ENCODE results near the gene TSPO.
"Not testable (repeated sequence)": the region's sequence is repeated elsewhere in the genome, so short reads cannot be mapped to it uniquely, and the experiment has no call there.

Gene TSPO

DNA sequence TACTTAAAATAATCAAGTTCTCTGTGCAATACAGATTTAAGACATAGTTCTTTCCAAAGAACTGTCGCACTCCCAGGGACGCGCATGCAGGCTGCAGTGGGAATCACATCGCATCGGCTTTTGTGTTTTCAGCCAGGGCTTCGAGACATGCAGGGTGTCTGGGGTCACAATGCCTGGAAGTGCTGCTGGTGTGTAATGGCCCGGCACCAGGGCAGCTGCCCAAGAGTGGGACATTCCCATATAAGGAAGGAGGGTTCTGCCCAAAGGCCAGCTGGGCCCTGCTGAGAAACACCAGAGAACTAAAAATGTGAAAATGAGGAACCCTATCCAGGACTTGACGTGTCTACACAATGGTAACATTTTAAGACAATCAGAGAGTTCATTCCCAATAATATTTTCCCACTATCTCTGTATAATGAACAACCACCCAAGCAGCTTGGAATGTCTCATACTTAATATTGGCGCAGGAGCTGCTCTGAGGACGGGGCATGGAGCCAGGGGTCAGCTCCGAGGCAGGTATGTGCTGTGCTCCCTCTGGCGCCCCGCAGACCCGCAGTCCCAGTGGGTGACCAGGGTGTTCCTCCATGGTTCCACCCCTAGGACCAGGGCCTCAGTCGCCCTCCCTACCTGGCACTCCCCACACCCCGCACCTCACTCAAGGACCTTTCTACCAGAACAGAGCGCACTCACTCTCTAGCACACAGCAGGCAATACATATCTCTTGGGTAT, 19.4 kb upstream of the TSPO start:
- no peak for DNase-seq

DNA sequence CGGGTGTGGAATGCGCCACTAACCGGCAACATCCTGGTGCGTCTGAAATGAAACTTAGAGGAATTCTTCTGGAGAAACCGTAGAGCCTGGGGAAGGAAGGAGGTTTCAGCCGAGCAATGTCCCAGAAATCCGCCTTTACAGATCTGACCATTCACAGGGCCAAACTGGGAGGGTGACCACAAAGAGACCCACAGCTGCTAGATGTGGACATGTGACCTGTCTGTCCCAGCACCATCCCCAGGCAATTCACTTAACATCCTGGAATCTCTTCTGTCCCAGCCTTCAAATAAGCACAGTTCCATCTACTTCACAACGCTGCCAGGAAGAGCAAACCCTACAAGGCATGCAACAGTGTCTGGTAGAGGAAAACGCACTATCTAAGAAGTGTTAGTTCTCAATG, 18.0 kb upstream of the TSPO start:
- DNase-seq, result no peak

DNA sequence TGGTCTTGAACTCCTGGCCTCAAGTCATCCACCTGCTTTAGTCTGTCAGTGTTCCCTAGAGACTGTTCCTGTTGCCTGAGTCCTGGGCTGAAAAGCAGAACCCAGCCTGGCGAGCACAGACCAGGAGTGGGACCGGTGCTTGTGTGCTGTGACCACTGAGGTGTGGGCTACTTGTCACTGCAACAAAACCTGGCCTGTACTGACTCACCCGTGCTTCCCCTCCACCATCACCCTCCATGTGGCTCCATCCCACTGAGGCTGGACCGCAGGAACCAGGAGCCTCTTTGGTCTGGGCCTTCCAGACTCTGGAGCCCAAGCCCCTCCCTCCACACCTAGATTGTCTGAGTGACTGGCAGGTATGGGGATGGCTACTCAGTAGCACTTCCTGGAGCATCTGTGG, 16.8 kb upstream of the TSPO start:
- no peak for DNase-seq

DNA sequence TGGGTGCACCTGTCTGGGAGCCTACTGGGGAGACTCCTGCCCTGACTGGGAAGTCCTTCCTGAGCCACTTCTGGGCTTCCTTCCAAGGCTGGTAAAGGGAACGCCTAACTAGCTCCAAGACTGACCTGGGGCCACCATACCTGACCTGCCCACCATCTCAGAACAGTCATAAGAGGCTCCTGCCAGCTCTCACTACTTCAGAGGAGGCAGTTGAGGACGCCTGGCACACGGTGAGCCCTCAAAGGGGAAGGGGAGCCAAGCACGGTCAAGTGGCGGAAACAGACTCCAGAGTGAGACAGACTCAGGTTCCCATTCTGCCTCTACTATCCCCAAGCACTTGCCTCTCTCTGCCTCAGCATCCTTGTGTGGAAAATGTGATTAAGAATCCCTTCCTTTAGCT, 15.8 kb upstream of the TSPO start:
- DNase-seq, result no peak

DNA sequence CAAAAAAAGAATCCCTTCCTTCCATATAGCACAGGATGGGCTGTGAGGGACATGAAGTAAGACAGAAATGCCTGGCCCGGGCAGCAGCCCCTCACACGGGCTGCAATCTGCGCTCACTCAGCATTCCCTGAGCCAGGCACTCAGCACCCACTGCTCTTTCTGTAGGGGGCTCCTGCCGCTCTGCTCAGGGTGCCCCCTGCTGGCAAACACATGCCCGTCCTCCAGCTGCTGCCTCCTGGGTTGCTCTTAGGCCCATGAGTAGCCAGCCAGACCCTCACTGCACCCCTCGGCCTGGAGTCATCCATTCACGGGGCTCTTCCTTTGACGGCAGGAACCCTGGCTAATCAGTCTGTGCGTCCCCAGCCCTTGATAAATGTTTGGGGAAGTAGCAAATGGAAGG, 15.1 kb upstream of the TSPO start:
- DNase-seq, result peak; percentile 48

DNA sequence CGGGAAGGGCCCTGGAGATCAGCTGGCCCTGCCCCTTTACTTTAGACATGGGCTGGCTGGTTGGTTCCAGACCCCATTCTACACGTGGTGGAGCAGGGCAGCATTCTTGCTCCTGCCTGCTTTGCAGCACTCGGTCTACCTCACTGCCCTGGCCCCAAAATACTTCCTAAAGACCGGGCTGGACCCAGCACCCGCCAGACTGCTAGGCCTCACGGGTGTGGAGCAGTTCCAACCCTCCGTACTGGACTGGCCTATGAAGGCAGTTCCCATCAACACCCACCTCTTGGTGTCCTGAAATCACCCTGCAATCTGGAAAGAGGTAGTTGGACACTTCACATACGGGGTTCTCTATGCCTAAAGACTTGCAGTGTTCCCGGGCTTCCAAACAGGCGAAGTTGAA, 14.6 kb upstream of the TSPO start:
- no peak for DNase-seq

DNA sequence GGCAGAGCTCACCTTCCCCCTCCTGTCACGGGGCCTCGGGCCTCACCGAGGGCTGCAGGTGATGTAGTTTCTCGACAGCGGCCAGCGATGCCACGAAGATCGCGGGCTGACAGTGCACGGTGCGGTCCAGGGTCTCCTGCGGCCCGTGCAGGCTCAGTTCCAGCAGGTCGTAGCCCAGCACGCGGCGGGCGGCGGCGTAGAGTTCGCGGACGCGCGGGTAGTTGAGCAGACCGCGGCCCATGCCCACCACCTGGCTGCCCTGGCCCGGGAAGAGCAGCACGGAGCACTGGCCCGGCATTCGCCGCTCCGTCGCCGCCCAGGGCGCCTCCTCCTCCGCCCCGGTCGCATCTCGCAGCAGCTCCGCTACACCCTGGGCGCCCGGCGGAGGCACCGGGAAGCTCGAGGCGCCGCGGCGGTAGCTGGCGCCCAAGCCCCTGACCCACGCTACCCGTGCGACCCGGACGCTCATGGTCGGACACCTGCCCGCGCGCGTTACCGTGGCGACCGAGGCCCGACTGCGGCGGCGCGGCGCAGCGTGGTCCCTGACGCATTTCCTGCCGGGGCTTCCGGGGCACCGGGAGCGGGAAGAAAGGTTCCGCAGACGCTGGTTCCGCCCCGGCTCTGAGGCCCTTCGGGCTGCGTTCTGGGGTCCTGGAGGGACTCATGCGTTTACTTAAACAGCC, 8.3 kb upstream of the TSPO start, which contains the start of gene MCAT:
TSS of gene MCAT (minus strand) at position 519 of the 683 bp plus-strand sequence. CDS start at position 469, 50 bp downstream.
- DNase-seq, result peak; percentile 88

DNA sequence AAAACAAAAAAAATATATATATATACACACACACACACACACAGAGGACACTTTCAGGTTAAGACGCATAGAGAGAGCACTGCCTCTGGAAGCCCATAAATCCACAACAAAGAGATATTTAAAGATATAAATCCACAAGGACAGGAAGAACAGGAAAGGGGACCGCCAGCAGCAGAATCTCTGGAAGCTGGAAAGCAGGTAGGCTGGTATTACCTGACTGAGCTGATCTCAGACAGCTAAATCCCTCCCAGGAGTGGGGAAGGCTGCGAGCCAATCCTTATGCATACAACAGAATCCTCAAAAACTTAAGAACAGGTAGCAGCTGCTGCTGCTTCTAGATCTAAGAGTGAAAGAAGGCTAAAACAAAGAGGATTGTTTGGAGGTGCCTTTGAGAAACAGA, 6.4 kb upstream of the TSPO start:
- DNase-seq, result no peak

DNA sequence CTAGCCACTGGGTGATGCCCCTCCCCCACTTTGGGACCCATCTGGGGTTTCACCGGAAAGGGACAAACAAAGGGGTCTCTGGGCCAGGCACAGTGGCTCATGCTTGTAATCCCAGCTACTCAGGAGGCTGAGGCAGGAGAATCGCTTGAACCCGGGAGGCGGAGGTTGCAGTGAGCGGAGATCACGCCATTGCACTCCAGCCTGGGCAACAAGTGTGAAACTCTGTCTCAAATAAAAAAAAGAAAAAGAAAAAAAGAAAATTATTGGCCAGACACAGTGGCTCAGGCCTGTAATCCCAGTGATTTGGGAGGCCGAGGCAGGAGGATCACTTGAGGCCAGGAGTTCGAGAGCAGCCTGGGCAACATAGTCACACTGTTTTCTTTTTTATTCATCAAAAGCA, 6.0 kb upstream of the TSPO start:
- DNase-seq, result not testable (repeated sequence)

DNA sequence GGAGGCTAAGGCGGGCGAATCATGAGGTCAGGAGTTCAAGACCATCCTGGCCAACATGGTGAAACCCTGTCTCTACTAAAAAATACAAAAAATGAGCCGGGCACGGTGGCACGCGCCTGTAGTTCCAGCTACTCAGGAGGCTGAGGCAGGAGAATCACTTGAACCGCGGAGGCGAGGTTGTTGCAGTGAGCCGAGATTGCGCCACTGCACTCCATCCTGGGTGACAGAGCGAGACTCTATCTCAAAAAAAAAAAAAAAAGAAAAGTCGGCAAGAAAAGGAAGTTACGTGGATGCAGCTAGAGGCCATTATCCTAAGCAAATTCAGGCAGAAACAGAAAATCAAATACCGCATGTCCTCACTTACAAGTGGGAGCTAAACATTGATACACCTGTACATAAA, 5.0 kb upstream of the TSPO start:
- not testable (repeated sequence) for DNase-seq

DNA sequence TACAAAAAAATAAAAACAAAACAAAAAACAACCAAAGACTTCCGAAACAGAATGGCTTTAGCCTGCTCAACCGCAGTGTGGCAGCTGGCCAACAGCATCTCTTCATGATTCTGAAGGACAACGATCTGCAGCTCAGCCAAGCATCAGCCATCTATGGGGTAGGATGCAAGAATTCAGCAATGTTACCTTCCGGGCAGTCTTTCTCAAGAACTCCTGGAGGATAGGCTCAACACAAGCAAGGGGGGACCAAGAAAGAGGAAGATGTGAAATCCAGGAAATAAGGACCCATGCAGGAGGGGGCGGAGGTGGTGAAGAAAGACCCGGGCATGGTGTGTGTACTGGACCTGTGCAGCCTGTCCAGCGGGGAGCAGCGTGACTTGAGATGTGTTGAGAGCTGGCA, 3.5 kb upstream of the TSPO start:
- no peak for DNase-seq

DNA sequence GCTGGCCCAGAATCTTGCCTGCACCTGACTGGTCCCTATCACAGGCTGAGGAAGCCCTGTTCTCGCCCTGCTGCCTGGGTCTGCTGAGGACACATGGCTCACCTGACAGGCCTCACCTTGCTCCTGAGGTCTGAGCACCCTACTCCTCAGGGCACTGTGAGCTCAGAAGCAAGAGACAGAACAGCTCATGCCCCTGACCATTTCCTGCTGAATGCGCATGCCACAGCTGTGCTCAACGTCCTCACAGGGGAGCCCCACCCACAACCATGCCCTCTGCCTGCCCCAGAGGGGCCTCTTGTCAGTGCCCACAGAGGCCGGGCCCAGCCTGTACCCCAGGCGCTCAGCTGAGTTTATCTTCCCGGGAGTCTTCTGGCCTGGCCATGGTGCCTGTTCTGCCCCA, 2.8 kb upstream of the TSPO start:
- no peak for DNase-seq

DNA sequence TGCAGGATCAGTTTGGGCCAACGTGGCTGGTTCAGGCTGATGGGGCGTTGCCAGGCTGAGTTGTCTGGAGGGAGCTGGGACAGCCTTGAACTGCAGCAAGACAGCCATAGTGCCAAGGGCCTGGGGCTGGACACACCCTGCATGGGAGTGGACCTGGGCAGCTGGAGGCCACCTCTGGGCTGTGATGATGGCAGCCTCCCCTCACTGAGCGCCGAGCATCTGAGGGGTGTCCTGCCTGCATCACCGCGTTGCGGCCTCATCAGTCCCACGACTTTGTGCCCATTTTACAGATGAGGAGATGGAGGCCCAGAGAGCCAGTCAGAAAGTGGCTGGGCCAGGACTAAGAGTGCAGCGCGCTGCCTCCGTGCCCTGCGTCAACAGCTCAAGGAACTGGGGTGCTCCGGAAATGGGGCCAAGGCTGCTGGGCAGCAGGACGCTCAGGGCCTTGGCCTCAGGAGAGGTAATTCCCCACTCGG, 590 bp upstream of the TSPO start:
- DNase-seq, result no peak

DNA sequence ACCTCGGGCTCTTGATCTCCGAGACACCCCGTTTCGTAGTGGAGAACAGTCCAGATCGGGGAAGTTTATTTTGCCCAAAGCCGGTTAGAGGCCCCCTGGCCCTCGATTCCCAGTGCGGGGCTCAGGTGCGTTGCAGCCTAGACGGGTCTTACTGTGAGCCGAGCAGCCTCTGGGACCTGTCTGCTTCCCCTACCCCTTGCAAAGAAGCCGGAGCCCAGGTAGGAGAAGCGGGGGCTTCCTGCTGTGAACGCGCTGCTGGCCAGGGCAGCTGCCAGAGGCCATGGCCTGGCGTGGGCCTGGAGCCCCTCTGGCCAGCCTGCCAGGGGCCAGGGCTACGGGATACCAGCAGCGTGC, 621 bp downstream of the TSPO start:
- DNase-seq, result no peak

DNA sequence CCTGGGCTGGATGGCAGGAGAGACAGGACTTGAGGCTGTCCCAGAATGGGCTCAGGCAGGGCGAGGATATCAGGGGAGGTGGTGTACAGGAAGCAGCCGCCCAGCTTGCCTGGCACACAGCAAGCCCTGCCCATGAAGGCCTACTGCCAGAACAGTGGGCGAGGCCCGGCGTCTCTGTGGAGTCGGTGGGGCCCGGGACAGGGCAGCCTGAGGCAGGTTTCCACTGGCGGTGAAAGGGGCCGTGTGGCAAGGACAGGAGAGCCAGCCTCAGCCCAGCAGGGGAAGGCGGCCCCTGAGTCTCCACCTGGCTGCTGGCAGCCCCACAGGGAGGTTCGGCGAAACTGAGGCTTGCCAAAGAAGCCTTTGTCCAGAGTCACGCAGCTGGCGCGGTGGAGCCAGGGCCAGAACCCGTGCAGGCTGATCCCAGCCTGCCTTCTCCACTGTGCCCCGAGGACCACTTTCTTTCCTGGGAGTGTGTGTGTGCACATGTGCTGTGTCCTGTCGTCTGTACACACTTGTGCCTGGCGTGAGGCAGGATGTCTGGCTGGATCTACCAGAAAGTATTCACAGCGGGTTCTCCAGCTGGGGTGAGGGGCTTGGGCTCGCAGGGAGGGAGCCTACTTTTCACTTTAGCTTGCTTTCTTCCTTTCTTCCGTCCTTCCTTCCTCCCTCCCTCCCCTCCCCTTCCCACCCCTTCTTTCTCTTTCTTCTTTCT, 1.2 kb downstream of the TSPO start:
- DNase-seq, result peak; percentile 75

DNA sequence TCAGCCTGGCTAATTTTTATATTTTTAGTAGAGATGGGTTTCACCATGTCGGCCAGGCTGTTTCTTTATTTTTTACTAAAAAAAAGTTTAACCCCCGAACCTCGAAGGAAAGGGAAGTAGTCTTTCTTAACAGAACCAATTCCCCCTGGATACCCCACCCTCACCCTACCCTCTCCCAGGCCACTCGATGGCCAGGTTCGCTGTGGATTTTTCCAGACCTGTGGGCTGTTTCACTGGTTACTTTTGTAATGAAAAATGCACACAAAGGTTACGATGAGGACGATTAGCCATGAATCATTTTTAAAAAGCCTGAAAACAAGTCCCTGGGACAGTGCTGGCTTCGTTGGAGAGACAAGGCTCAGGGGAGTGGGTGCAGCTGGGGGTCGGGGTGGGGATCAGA, 2.5 kb downstream of the TSPO start:
- DNase-seq, result no peak

DNA sequence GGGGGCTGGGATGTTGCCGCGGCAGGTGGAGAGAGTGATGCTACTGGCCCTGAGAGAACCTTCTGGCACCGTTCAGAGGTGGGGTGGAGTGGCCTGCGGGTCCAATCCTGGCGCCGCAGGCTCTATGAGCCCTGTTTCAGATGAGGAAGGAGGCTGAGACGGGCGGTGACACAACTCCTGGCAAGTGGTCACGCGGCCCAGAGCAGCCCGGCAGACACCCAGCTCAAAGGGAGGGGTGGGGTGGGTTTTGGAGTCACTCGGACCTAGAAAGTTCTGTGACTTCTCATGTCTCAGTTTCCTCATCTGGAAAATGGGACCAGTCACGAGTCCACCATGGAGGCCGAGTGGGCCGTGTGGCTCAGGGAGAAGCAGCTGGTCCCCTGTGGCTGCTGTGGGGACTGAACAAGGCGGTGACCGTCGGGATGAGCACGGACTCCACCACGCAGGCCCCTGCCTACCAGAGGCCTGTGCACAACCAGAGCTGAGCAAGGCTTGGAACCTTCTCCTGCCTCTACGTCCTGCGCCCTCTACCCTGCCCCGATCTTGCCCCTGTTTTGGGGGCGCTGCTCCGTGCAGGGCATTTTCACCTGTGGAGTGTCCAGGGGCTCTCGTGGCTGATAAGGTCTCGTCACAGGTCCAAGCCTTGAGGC, 3.7 kb downstream of the TSPO start:
- no peak for DNase-seq

DNA sequence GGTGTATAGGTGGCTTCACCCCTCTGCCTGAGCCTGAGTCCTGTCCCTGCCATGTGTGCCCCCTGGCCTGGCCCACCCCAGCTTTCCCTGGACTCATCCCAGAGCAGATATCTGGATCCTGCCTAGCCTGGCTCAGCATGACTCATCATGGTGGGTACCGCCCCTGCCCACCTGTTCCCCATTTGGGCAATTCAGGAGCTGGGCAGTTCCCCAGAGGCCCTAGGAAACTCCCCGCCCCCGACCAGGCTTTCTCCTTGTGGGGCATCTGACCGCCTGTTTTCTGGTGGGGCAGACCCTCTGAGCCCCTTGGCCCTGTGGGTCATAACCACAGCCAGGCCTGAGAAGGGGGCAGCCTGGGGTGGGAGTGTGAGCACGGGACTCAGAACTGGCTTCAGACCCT, 4.4 kb downstream of the TSPO start:
- DNase-seq, result no peak

DNA sequence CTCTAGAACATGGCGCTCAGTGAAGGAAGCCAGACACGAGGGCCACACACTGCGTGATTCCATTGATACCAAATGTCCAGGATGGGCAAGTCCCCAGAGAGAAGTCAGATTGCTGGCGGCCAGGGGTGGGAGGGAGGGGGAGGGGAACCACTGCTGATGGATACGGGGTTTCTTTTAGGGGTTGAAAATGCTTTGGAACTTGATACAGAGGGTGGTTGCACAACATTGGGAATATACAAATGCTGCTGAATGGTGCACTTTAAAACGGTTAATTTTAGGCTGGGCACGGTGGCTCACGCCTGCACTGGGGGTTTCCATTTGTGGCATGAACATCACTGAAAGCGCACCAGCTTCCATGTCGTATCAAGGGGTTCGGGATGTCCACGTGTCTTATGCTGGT, 5.1 kb downstream of the TSPO start:
- no peak for DNase-seq

DNA sequence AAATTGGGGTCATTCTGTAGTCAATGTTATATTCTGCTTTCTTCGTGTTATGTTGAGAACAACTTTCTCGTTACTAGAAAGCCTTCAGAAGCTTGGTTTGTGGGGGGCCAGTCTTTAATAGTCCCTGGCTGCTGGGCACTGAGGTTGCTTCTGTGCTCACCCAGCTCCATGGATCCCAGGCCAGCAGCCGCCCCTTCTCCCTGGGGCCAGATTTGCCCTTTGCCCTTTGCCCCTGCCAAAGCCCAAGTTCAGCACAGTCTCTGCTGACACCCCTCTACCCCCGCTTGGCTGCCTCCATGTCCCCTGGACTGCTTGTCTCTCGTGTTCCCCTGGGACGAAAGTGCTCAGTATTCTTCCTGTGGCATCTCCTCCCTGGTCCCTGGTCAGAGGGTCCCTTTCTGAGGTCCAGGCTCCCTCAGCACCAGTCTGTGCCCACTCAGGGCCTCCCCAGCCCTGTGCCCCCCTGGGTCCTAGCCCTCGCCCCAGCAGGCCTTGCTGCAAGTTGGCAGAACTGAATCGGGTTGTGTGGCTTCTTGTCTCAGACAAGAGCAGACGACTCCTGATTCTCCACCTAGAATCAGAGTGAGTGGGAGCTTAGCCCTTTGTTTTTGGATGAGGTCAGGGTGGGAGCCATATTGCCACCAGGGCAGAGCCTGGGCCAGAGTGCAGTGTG, 6.7 kb downstream of the TSPO start:
- DNase-seq, result no peak

DNA sequence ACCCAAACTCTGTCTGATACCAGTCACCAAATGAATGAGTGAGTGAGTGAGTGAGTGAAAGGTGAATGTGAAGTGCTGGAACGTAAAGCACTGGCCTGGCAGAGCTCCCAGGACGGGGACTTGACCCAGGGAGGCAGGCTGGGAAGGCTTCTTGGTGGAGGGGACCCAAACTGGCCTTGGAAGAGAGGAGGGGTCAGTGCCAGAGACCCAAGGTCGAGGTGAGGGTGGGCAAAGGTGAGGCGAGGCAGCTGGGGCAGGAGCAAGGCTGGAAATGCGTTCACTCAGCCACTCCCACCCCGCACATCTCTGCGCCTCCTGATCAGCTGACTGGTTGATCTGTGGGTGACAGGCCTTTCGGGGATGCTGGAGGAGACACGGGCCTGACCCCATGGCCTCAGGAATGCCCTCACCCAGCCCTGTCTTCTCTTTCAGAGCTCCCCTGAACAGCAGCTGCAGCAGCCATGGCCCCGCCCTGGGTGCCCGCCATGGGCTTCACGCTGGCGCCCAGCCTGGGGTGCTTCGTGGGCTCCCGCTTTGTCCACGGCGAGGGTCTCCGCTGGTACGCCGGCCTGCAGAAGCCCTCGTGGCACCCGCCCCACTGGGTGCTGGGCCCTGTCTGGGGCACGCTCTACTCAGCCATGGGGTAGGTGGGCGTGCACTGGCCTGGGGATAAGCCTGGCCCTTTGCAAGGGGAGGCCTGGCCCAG, 7.6 kb downstream of the TSPO start:
- DNase-seq, result no peak

DNA sequence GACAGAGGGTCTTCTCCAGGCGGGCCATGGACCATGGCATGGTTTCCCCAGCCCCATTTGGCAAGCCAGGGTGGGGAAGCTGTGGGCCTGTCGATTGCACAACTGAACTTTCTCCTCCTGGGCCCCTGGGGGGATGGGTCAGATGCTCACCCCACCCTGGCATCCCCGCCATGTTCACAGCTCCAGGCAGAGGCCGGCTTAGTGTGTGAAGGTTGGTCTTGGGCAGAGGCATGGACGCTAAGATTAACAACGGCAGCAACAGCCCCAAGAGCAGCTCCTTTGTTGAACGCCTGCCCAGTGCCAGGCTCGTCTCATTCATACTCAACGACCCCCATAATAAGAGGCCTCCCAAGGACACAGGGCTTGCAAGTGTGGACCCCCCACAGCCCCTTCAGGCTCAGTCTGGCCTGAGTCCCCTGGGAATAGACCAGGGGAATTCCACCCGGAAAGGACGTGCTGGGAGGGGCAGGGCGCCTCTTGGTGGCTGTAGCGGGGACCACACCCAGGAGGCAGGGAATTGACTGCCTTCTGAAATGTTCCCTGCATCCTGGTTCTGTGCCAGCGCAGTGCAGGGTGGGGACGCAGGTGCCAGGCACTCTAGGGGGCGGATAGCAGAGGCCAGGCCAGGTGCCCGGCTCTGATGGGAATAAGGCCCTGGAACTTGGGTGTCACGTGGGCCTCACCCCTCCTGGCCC, 8.3 kb downstream of the TSPO start:
- DNase-seq, result no peak
